Adipocyte (in vitro differentiated cells): ENCODE measurements around the gene LRRC14B.

Experiments used
- DNase-seq: peaks from one replicate; pipeline ENCODE4 v3.0.0-alpha.2; 2015; ENCODE audit warnings: low read depth
- H3K27me3 ChIP-seq: replicated peaks from 2 replicates; pipeline ENCODE4 v1.7.0; 2013; ENCODE audit warnings: mild to moderate bottlenecking, low read length, moderate library complexity; ENCODE audit not compliant: control insufficient read depth, insufficient read depth
- H3K36me3 ChIP-seq: 2 replicates; pipeline ENCODE4 v1.7.0; 2013; ENCODE audit warnings: low read length, mild to moderate bottlenecking, moderate library complexity; ENCODE audit not compliant: control insufficient read depth, insufficient read depth, severe bottlenecking
- H3K4me1 ChIP-seq: 2 replicates; pipeline ENCODE4 v1.7.0; 2013; ENCODE audit warnings: mild to moderate bottlenecking, low read length, moderate library complexity; ENCODE audit not compliant: control insufficient read depth, insufficient read depth
- H3K4me3 ChIP-seq: 2 replicates; pipeline ENCODE4 v1.7.0; 2013; ENCODE audit warnings: mild to moderate bottlenecking, low read length, moderate library complexity
- H3K9ac ChIP-seq: 2 replicates; pipeline ENCODE4 v1.7.0; 2013; ENCODE audit warnings: mild to moderate bottlenecking, low read length, moderate library complexity
- H3K9me3 ChIP-seq: 2 replicates; pipeline ENCODE4 v1.7.0; 2013; ENCODE audit warnings: mild to moderate bottlenecking, low read length, moderate library complexity; ENCODE audit not compliant: control insufficient read depth

Gene LRRC14B

GRCh38 chr5:188488-189481, 2.5 kb upstream of the LRRC14B start:
- peak; percentile 95 for DNase-seq
- Histone ChIP-seq H3K4me1 (peaks cover 3% of the 10 kb centered on the region), H3K9me3 (no peaks in the 10 kb centered on the region), H3K9ac (no peak overlapping the region), H3K36me3 (no peaks in the 10 kb centered on the region), H3K27me3 (peaks cover 5% of the 10 kb centered on the region), H3K4me3 (peak overlapping the region; percentile 55)

GRCh38 chr5:189486-189885, 1.8 kb upstream of the LRRC14B start:
- Histone ChIP-seq H3K36me3 (no peaks in the 10 kb centered on the region), H3K27me3 (peaks cover 5% of the 10 kb centered on the region), H3K4me1 (peaks cover 3% of the 10 kb centered on the region), H3K4me3 (no peak overlapping the region), H3K9me3 (no peaks in the 10 kb centered on the region), H3K9ac (no peak overlapping the region)
- DNase-seq: no peak

GRCh38 chr5:189976-190365, 1.3 kb upstream of the LRRC14B start:
- H3K9ac ChIP-seq: no peak overlapping the region
- no peak for DNase-seq
- H3K36me3 ChIP-seq: no peaks in the 10 kb centered on the region
- H3K4me3 ChIP-seq: no peak overlapping the region
- peaks cover 3% of the 10 kb centered on the region for H3K4me1 ChIP-seq
- H3K27me3 ChIP-seq: peaks cover 5% of the 10 kb centered on the region
- no peaks in the 10 kb centered on the region for H3K9me3 ChIP-seq

GRCh38 chr5:190366-191035, 794 bp upstream of the LRRC14B start:
- peaks cover 5% of the 10 kb centered on the region for H3K27me3 ChIP-seq
- DNase-seq: no peak
- H3K9me3 ChIP-seq: no peaks in the 10 kb centered on the region
- H3K4me1 ChIP-seq: peaks cover 3% of the 10 kb centered on the region
- H3K9ac ChIP-seq: no peak overlapping the region
- no peak overlapping the region for H3K4me3 ChIP-seq
- H3K36me3 ChIP-seq: no peaks in the 10 kb centered on the region

GRCh38 chr5:191949-192690, 825 bp downstream of the LRRC14B start:
- Histone ChIP-seq H3K4me3 (no peak overlapping the region), H3K9ac (no peak overlapping the region), H3K9me3 (no peaks in the 10 kb centered on the region), H3K36me3 (no peaks in the 10 kb centered on the region), H3K4me1 (peaks cover 3% of the 10 kb centered on the region), H3K27me3 (peaks cover 5% of the 10 kb centered on the region)
- DNase-seq: no peak

GRCh38 chr5:192691-192969, 1.3 kb downstream of the LRRC14B start:
- no peaks in the 10 kb centered on the region for H3K36me3 ChIP-seq
- peaks cover 5% of the 10 kb centered on the region for H3K27me3 ChIP-seq
- H3K4me1 ChIP-seq: peaks cover 3% of the 10 kb centered on the region
- no peak for DNase-seq
- H3K9ac ChIP-seq: no peak overlapping the region
- H3K4me3 ChIP-seq: no peak overlapping the region
- H3K9me3 ChIP-seq: no peaks in the 10 kb centered on the region

- Histone ChIP-seq H3K4me3 (no peak overlapping the region), H3K9ac (no peak overlapping the region), H3K4me1 (peaks cover 3% of the 10 kb centered on the region), H3K27me3 (peaks cover 5% of the 10 kb centered on the region), H3K36me3 (no peaks in the 10 kb centered on the region), H3K9me3 (no peaks in the 10 kb centered on the region)
- DNase-seq: no peak
Measured at GRCh38 chr5:192970-193831, 1.9 kb downstream of the LRRC14B start.

- no peak for DNase-seq
- no peak overlapping the region for H3K9ac ChIP-seq
- H3K4me1 ChIP-seq: no peaks in the 10 kb centered on the region
- peaks cover 5% of the 10 kb centered on the region for H3K27me3 ChIP-seq
- no peaks in the 10 kb centered on the region for H3K9me3 ChIP-seq
- H3K4me3 ChIP-seq: no peak overlapping the region
- no peaks in the 10 kb centered on the region for H3K36me3 ChIP-seq
Measured at GRCh38 chr5:194102-194501, 2.8 kb downstream of the LRRC14B start.

GRCh38 chr5:194603-195209, 3.4 kb downstream of the LRRC14B start:
- no peaks in the 10 kb centered on the region for H3K4me1 ChIP-seq
- H3K36me3 ChIP-seq: no peaks in the 10 kb centered on the region
- peaks cover 5% of the 10 kb centered on the region for H3K27me3 ChIP-seq
- H3K9ac ChIP-seq: no peak overlapping the region
- H3K4me3 ChIP-seq: no peak overlapping the region
- DNase-seq: no peak
- no peaks in the 10 kb centered on the region for H3K9me3 ChIP-seq

GRCh38 chr5:195401-196160, 4.3 kb downstream of the LRRC14B start:
- Histone ChIP-seq H3K9me3 (no peaks in the 10 kb centered on the region), H3K27me3 (peaks cover 5% of the 10 kb centered on the region), H3K4me1 (no peaks in the 10 kb centered on the region), H3K36me3 (no peaks in the 10 kb centered on the region), H3K4me3 (no peak overlapping the region), H3K9ac (no peak overlapping the region)
- no peak for DNase-seq
